Ishikawa (cell line): Measurements from ENCODE around the gene NEK3.

Experiments used
- EP300 ChIP-seq: IDR thresholded peaks from 2 replicates; pipeline ENCODE4 v1.6.1; 2012; ENCODE audit warnings: borderline replicate concordance
- FOXM1 ChIP-seq: IDR thresholded peaks from 2 replicates; pipeline ENCODE4 v1.6.1; 2012; ENCODE audit warnings: low read depth, borderline replicate concordance
- MAX ChIP-seq: IDR thresholded peaks from 2 replicates; pipeline ENCODE4 v1.6.1; 2012
- RAD21 ChIP-seq: IDR thresholded peaks from 2 replicates; pipeline ENCODE4 v1.6.1; 2012; ENCODE audit warnings: low read depth
- REST ChIP-seq: IDR thresholded peaks from 2 replicates; pipeline ENCODE4 v1.6.1; 2012; ENCODE audit warnings: low read depth, mild to moderate bottlenecking

- TF ChIP-seq MAX (no peak), EP300 (no peak), REST (no peak), FOXM1 (no peak), RAD21 (no peak)
Observed at GRCh38 chr13:52147225-52147624, 12.2 kb downstream of the NEK3 start.
